Trophoblast cell (in vitro differentiated cells and primary cell): ENCODE results near the gene GALNT14.

ENCODE experiments used
- DNase-seq, 2 donors: peaks; one replicate each; pipeline ENCODE4 v3.0.0-alpha.2; 2016
- H2AFZ ChIP-seq: 2 replicates; pipeline ENCODE4 v1.6.1; 2013; ENCODE audit warnings: low read length, moderate library complexity, mild to moderate bottlenecking; ENCODE audit not compliant: insufficient read depth, poor library complexity
- H2AK5ac ChIP-seq: 2 replicates; pipeline ENCODE4 v1.6.1; 2013; ENCODE audit warnings: mild to moderate bottlenecking, low read length
- H2BK120ac ChIP-seq: 2 replicates; pipeline ENCODE4 v1.6.1; 2013; ENCODE audit warnings: low read length, mild to moderate bottlenecking, moderate library complexity; ENCODE audit not compliant: insufficient read depth, poor library complexity
- H2BK12ac ChIP-seq: 2 replicates; pipeline ENCODE4 v1.6.1; 2013; ENCODE audit warnings: mild to moderate bottlenecking, low read length, moderate library complexity
- H2BK5ac ChIP-seq: 2 replicates; pipeline ENCODE4 v1.6.1; 2013; ENCODE audit warnings: low read length, low read depth, moderate library complexity, mild to moderate bottlenecking; ENCODE audit not compliant: poor library complexity
- H3K14ac ChIP-seq: 2 replicates; pipeline ENCODE4 v1.6.1; 2013; ENCODE audit warnings: mild to moderate bottlenecking, low read length
- H3K18ac ChIP-seq: 2 replicates; pipeline ENCODE4 v1.6.1; 2013; ENCODE audit warnings: mild to moderate bottlenecking, low read length
- H3K23ac ChIP-seq: 2 replicates; pipeline ENCODE4 v1.6.1; 2013; ENCODE audit warnings: low read length
- H3K27ac ChIP-seq: 2 replicates; pipeline ENCODE4 v1.5.1; 2013; ENCODE audit warnings: low read depth, mild to moderate bottlenecking, inconsistent platforms, low read length, moderate library complexity
- H3K27me3 ChIP-seq: 2 replicates; pipeline ENCODE4 v1.6.1; 2013; ENCODE audit warnings: inconsistent platforms, mild to moderate bottlenecking, low read length, moderate library complexity; ENCODE audit not compliant: insufficient read depth
- H3K36me3 ChIP-seq, 2 experiments: 1 replicate in 1 of 2; 2 replicates in 1 of 2; pipeline ENCODE4 v1.6.1; 2013; ENCODE audit warnings: low read length in 2 of 2, mild to moderate bottlenecking in 2 of 2, moderate library complexity in 1 of 2; ENCODE audit not compliant: insufficient read depth in 2 of 2, control insufficient read depth in 1 of 2
- H3K4ac ChIP-seq: 2 replicates; pipeline ENCODE4 v1.6.1; 2013; ENCODE audit warnings: low read depth, mild to moderate bottlenecking, low read length, moderate library complexity
- H3K4me1 ChIP-seq, 2 experiments: 1 replicate in 1 of 2; 2 replicates in 1 of 2; pipeline ENCODE4 v1.6.1; 2013; ENCODE audit warnings: low read length in 2 of 2, mild to moderate bottlenecking in 2 of 2, moderate library complexity in 1 of 2; ENCODE audit not compliant: insufficient read depth in 2 of 2, control insufficient read depth in 1 of 2
- H3K4me2 ChIP-seq: 2 replicates; pipeline ENCODE4 v1.6.1; 2013; ENCODE audit warnings: inconsistent platforms, mild to moderate bottlenecking, low read length, moderate library complexity
- H3K4me3 ChIP-seq: 2 replicates; pipeline ENCODE4 v1.5.1; 2013; ENCODE audit warnings: mild to moderate bottlenecking, low read depth, low read length, inconsistent platforms
- H3K79me1 ChIP-seq: one replicate; pipeline ENCODE4 v1.6.1; 2013; ENCODE audit warnings: low read length
- H3K79me2 ChIP-seq: 2 replicates; pipeline ENCODE4 v1.6.1; 2013; ENCODE audit warnings: low read length, mild to moderate bottlenecking; ENCODE audit not compliant: control insufficient read depth, insufficient read depth, poor library complexity
- H3K9ac ChIP-seq: 2 replicates; pipeline ENCODE4 v1.6.1; 2013; ENCODE audit warnings: mild to moderate bottlenecking, low read length
- H3K9me3 ChIP-seq: 2 replicates; pipeline ENCODE4 v1.6.1; 2013; ENCODE audit warnings: low read depth, mild to moderate bottlenecking, control low read depth, inconsistent platforms, low read length; ENCODE audit not compliant: insufficient read depth
- H4K12ac ChIP-seq: 2 replicates; pipeline ENCODE4 v1.6.1; 2013; ENCODE audit warnings: low read depth, mild to moderate bottlenecking, low read length, moderate library complexity
- H4K8ac ChIP-seq: 2 replicates; pipeline ENCODE4 v1.6.1; 2013; ENCODE audit warnings: low read depth, mild to moderate bottlenecking, low read length, moderate library complexity
- H4K91ac ChIP-seq: one replicate; pipeline ENCODE4 v1.6.1; 2013; ENCODE audit warnings: low read depth, mild to moderate bottlenecking, low read length, moderate library complexity
- WGBS: extraction: QIAGEN DNeasy Blood & Tissue Kit; methylation state at CpG from one replicate; pipeline ENCODE4 v1.1.7; 2013; ENCODE audit warnings: missing lambda C conversion rate; ENCODE audit not compliant: insufficient read length, insufficient coverage; ENCODE audit errors: extremely low coverage; 5-methylcytosine and 5-hydroxymethylcytosine counted together

GALNT14 gene

DNA sequence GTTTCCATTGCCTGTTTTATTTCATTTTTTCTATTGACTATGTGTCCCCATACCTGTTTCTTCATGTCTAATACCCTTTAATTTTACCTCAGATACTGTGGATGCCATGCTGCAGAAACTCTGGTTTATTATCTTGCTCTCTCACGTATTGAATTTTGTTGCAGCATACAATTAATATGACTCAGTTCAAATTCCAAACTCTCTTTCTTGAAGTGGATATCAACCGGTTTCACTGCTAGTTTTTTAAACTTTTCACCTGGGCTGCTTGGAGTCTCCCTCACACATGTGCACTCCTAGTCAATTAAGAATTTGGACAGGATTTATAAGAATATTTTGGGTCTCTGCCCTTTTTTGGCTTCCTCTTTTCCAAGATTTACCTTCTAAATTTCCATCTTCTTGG is 260.4 kb downstream of the GALNT14 start:
- Histone ChIP-seq H4K91ac (no peak overlapping the region), H4K8ac (no peak overlapping the region), H3K36me3 (no peaks in the 10 kb centered on the region), H3K9me3 (peaks cover 1% of the 10 kb centered on the region), H2AK5ac (no peak overlapping the region), H3K27me3 (no peaks in the 10 kb centered on the region), H3K4me2 (no peak overlapping the region), H2BK12ac (no peak overlapping the region), H3K23ac (no peak overlapping the region), H3K9ac (no peak overlapping the region), H2BK120ac (no peak overlapping the region), H3K4ac (no peak overlapping the region), H3K79me1 (no peaks in the 10 kb centered on the region), H4K12ac (no peak overlapping the region), H2BK5ac (no peak overlapping the region), H2AFZ (no peak overlapping the region), H3K27ac (no peak overlapping the region), H3K14ac (no peak overlapping the region), H3K79me2 (no peaks in the 10 kb centered on the region), H3K18ac (no peak overlapping the region), H3K4me1 (no peaks in the 10 kb centered on the region), H3K4me3 (no peak overlapping the region)
- DNase-seq: no peak
- no CpG with 5 or more reads among the region's 2 CpGs for WGBS

DNA sequence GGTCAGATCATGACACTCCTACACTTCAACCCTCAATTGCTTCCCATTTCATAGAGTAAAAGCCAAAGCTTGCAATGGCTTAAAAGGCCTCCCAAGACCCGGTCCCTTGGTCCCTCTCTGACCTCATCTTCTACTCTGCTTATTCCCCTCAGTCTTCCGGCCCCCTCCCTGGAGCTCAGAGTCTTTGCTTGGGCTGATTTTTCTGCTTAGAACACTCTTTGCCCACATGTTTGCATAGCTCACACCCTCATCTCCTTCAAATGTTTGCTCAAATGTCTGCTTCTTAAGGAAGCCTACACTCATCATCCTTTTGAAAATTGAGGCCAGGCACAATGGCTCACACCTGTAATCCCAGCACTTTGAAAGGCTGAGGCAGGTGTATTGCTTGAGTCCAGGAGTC is 265.4 kb downstream of the GALNT14 start:
- no peak overlapping the region for H3K4ac ChIP-seq
- no peak overlapping the region for H4K12ac ChIP-seq
- no peak overlapping the region for H4K8ac ChIP-seq
- no peaks in the 10 kb centered on the region for H3K9me3 ChIP-seq
- no peaks in the 10 kb centered on the region for H3K27me3 ChIP-seq
- no peaks in the 10 kb centered on the region for H3K36me3 ChIP-seq
- H2BK5ac ChIP-seq: no peak overlapping the region
- H3K79me1 ChIP-seq: no peaks in the 10 kb centered on the region
- H3K18ac ChIP-seq: no peak overlapping the region
- no peak overlapping the region for H3K4me2 ChIP-seq
- DNase-seq: no peak
- H3K4me1 ChIP-seq: peaks cover 4 to 7% of the 10 kb centered on the region in 2 experiments
- H2AFZ ChIP-seq: no peak overlapping the region
- no peak overlapping the region for H3K23ac ChIP-seq
- H3K4me3 ChIP-seq: no peak overlapping the region
- no peak overlapping the region for H3K14ac ChIP-seq
- H2BK120ac ChIP-seq: no peak overlapping the region
- no peak overlapping the region for H2AK5ac ChIP-seq
- no peaks in the 10 kb centered on the region for H3K79me2 ChIP-seq
- no peak overlapping the region for H3K27ac ChIP-seq
- H2BK12ac ChIP-seq: no peak overlapping the region
- no peak overlapping the region for H4K91ac ChIP-seq
- H3K9ac ChIP-seq: no peak overlapping the region
- no CpG with 5 or more reads among the region's 2 CpGs for WGBS

DNA sequence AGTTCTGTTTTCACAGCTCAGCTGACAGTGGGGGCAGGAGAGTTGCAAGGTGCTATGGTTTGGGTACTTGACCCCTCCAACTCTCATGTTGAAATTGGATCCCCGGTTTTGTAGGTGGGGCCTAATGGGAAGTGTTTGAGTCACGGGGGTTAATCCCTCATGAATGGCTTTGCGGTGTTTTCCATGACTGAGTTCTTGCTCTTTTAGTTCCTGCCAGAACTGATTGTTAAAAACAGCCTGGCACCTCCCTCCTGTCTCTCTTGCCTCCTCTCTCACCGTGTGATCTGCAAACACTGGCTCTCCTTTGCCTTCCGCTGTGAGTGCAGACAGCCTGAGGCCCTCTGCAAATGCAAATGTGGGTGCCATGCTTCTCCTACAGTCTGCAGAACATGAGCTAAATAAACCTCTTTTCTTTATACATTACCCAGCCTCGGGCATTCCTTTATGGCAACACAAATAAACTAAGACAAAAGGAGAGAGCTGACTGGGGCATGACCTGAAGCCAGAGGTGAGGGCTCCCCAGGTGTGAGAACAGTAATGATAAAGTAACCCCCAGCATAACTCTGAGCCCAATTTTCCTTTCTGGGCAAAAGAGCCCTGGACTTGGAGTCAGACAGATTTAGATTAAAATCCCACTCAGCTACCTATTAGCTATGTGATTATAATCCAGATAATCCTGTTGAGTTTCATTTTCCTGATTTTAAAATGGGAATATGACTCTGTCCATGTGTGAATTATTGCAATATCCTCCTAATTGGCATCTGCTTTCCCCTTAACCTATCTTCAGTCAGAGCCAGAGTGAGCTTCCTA is 266.1 kb downstream of the GALNT14 start:
- Histone ChIP-seq H3K23ac (no peak overlapping the region), H3K18ac (no peak overlapping the region), H2AK5ac (no peak overlapping the region), H3K9me3 (no peaks in the 10 kb centered on the region), H2AFZ (no peak overlapping the region), H2BK120ac (no peak overlapping the region), H3K9ac (no peak overlapping the region), H3K79me2 (no peaks in the 10 kb centered on the region), H3K79me1 (no peaks in the 10 kb centered on the region), H3K14ac (no peak overlapping the region), H2BK12ac (no peak overlapping the region), H3K27me3 (no peaks in the 10 kb centered on the region), H3K4me2 (no peak overlapping the region), H4K12ac (no peak overlapping the region), H3K4ac (no peak overlapping the region), H3K4me3 (no peak overlapping the region), H3K36me3 (no peaks in the 10 kb centered on the region), H3K27ac (no peak overlapping the region), H4K8ac (no peak overlapping the region), H2BK5ac (no peak overlapping the region), H4K91ac (no peak overlapping the region), H3K4me1 (peaks cover 4 to 7% of the 10 kb centered on the region in 2 experiments)
- WGBS: no CpG with 5 or more reads among the region's 6 CpGs
- no peak for DNase-seq

DNA sequence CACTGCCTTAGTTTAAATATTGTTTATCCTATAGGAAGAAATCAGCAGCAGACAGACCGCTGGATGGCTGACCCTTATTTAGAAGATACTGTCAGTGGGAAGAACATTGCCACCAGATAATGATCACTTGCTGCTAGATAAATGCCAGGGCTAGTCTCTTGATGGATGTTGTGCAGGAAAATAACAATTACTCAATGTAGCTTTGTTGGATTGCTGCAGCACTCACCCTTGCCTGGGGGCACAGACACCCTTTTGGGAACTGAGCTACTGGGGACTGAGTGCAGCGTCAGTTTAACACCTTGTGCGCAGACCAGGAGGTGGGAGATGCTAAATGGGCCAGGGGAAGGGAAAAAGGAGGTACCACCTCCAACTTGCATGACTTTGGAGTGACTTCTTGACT is 266.8 kb downstream of the GALNT14 start:
- Histone ChIP-seq H3K23ac (no peak overlapping the region), H3K4me3 (no peak overlapping the region), H3K79me2 (no peaks in the 10 kb centered on the region), H3K36me3 (no peaks in the 10 kb centered on the region), H3K27ac (no peak overlapping the region), H3K9ac (no peak overlapping the region), H2BK120ac (no peak overlapping the region), H4K12ac (no peak overlapping the region), H3K4me2 (no peak overlapping the region), H3K4ac (no peak overlapping the region), H2BK5ac (no peak overlapping the region), H4K91ac (no peak overlapping the region), H3K4me1 (peaks cover 4 to 7% of the 10 kb centered on the region in 2 experiments), H3K9me3 (no peaks in the 10 kb centered on the region), H3K14ac (no peak overlapping the region), H2AFZ (no peak overlapping the region), H3K79me1 (no peaks in the 10 kb centered on the region), H4K8ac (no peak overlapping the region), H2AK5ac (no peak overlapping the region), H2BK12ac (no peak overlapping the region), H3K18ac (no peak overlapping the region), H3K27me3 (no peaks in the 10 kb centered on the region)
- no CpG with 5 or more reads among the region's 3 CpGs for WGBS
- no peak for DNase-seq
